Kidney (tissue), 14 donors: ENCODE measurements around the gene RAD23B. TPM values are rescaled to one million over a fixed set of nuclear protein-coding genes. Genes with fewer than 3 reads are reported as not detected.

Source experiments
- DNase-seq, 5 donors: peaks; one replicate each; pipeline ENCODE4 v3.0.0-alpha.2; 2013 to 2020
- FAIRE-seq: peaks from 2 replicates; lab custom pipeline; 2012; peaks lifted over from hg19 to GRCh38; lab: Jason Lieb, UNC
- H3K27ac ChIP-seq, 2 donors: one replicate each; pipeline ENCODE4 v1.7.0; 2013; ENCODE audit warnings: low read depth in 2 of 2, low read length in 2 of 2, inconsistent platforms in 1 of 2
- H3K27me3 ChIP-seq: one replicate; pipeline ENCODE4 v1.7.1; 2013; ENCODE audit warnings: low read length, inconsistent platforms; ENCODE audit not compliant: control insufficient read depth, insufficient read depth
- H3K36me3 ChIP-seq, 3 donors: one replicate each; pipeline versions ENCODE4 v1.7.0 to v1.7.1; 2013; ENCODE audit warnings: low read length in 3 of 3, control low read depth in 1 of 3, inconsistent platforms in 1 of 3; ENCODE audit not compliant: insufficient read depth in 3 of 3, control insufficient read depth in 2 of 3
- H3K4me1 ChIP-seq, 3 donors: one replicate each; pipeline versions ENCODE4 v1.7.0 to v1.7.1; 2013; ENCODE audit warnings: low read length in 3 of 3, inconsistent platforms in 1 of 3, low read depth in 1 of 3; ENCODE audit not compliant: control insufficient read depth in 2 of 3, insufficient read depth in 2 of 3
- H3K4me3 ChIP-seq, 3 donors: one replicate each; pipeline versions ENCODE4 v1.7.0 to v1.8.1; 2013; ENCODE audit warnings: low read length in 3 of 3, control low read depth in 1 of 3, inconsistent platforms in 1 of 3
- H3K9ac ChIP-seq, 3 donors: one replicate each; pipeline versions ENCODE4 v1.7.0 to v1.7.1; 2013; ENCODE audit warnings: low read length in 3 of 3, control low read depth in 1 of 3, inconsistent platforms in 1 of 3
- H3K9me3 ChIP-seq, 3 donors: one replicate each; pipeline versions ENCODE4 v1.7.0 to v1.7.1; 2013; ENCODE audit warnings: low read length in 3 of 3, control low read depth in 1 of 3, inconsistent platforms in 1 of 3; ENCODE audit not compliant: control insufficient read depth in 2 of 3, insufficient read depth in 1 of 3
- intact Hi-C: fragments of 100-400 bp; cut with DNase I; formaldehyde crosslinking; loops from one replicate; pipeline ENCODE4 v1.11.1; 2022
- polyA plus RNA-seq: library from polyadenylated mRNA; stranded (reverse); fragments of 350-450 nt; fragmentation: Illumina TruSeq; extraction: RNeasy Lipid Tissue Mini Kit (QIAGEN cat#74804); gene quantifications from one replicate; pipeline ENCODE4 v1.2.3, GENCODE V29; 2014; ENCODE audit warnings: low read depth, low replicate concordance; ENCODE audit not compliant: insufficient read depth
- total RNA-seq: library from RNA; stranded (reverse); fragmentation: NEBNext Ultra II Directional; extraction: Animal tissue kit (Norgen Biotek cat#: 25700); gene quantifications from one replicate; pipeline ENCODE4 v1.2.1, GENCODE V29; 2021
- TF ChIP-seq, protein P1 (sequence below): IDR thresholded peaks from 3 replicates; pipeline ENCODE4 v1.5.1; 2012; ENCODE audit warnings: mild to moderate bottlenecking, moderate library complexity, borderline replicate concordance; ENCODE audit not compliant: insufficient read depth; ENCODE audit errors: extremely low read depth
- donor health status: control.
- donor health status: control.
- donor health status: control.
- donor health status: control.
- donor health status: control.
- donor health status: DM: yes; HTN: yes; CAD: no.
- donor health status: Normal renal cell carcinoma (clear cell type).

Gene RAD23B
- total and polyA plus RNA-seq, 2 donors from 2014 or later: 40.5 to 76.5 TPM

DNA sequence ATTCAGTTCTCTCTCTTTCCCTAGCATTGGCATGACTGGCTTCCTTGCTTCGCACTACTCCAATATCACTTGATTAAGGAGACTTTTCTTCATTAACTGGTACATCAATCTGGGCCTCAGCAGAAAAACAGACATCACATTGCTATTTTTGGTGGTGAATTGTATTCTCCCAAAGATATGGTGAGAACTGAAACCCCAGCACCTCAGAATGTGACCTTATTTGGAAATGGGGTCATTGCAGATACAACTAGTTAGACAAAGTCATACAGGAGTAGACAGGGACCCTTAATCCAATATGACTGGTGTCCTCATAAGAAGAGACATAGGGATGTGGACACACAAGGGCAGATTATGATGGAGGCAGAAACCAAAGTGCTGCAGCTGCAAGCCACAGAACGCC is 7.5 kb upstream of the RAD23B start:
- DNase-seq: no peak
- H3K4me3 ChIP-seq: no peak overlapping the region

DNA sequence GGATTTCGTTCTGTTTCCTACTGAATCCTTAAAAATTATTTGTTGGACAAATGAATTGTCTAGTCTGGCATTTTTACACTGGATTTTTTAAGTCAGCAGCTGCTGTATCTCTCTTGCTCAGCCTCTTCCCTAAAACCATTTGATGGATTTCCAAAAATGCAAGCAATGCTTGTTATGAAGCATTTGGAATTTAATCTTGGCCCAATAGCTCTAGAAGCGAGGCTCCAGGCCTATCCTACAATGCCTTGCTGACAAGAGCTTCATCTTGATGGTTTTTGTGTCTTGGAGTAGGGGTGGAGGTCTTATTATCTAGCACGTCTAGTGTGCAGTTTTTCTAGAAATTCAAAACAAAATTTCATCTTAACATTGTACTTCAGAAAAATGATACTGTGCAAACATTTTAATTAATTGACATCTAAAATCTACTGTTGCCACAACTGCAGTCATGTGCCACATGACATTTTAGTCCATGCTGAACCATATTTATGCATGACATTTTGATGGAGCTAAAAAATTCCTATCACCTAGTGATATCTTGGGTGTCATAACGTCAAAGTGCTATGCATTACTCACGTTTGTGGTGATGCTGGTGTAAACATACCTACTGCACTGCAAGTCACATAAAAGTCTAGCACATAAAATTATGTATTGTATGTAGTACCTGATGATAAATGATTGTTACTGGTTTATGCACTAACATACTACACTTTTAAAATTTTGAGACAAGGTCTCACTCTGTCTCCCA is 5.9 kb upstream of the RAD23B start:
- DNase-seq (peak in 2 of 5 donors; percentile 11 to 42), FAIRE-seq (no peak)
- Histone ChIP-seq H3K9me3 (no peaks in the 10 kb centered on the region), H3K27me3 (no peaks in the 10 kb centered on the region), H3K9ac (no peak overlapping the region), H3K27ac (no peak overlapping the region), H3K36me3 (no peaks in the 10 kb centered on the region), H3K4me3 (no peak overlapping the region), H3K4me1 (no peaks in the 10 kb centered on the region)
- intact Hi-C loops: no loop called here
- TF ChIP-seq, protein P1, sequence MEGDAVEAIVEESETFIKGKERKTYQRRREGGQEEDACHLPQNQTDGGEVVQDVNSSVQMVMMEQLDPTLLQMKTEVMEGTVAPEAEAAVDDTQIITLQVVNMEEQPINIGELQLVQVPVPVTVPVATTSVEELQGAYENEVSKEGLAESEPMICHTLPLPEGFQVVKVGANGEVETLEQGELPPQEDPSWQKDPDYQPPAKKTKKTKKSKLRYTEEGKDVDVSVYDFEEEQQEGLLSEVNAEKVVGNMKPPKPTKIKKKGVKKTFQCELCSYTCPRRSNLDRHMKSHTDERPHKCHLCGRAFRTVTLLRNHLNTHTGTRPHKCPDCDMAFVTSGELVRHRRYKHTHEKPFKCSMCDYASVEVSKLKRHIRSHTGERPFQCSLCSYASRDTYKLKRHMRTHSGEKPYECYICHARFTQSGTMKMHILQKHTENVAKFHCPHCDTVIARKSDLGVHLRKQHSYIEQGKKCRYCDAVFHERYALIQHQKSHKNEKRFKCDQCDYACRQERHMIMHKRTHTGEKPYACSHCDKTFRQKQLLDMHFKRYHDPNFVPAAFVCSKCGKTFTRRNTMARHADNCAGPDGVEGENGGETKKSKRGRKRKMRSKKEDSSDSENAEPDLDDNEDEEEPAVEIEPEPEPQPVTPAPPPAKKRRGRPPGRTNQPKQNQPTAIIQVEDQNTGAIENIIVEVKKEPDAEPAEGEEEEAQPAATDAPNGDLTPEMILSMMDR: no peak

More for the DNA sequence above, 7.5 kb upstream of the RAD23B start:
- no peaks in the 10 kb centered on the region for H3K27me3 ChIP-seq
- TF ChIP-seq, protein P1: no peak
- no peak overlapping the region for H3K27ac ChIP-seq
- no peaks in the 10 kb centered on the region for H3K9me3 ChIP-seq
- no peak for FAIRE-seq
- no peaks in the 10 kb centered on the region for H3K36me3 ChIP-seq
- intact Hi-C loops: no loop called here
- no peaks in the 10 kb centered on the region for H3K4me1 ChIP-seq
- H3K9ac ChIP-seq: no peak overlapping the region

GRCh38 chr9:107277801-107278200 is 5.3 kb upstream of the RAD23B start:
- H3K9ac ChIP-seq: no peak overlapping the region
- DNase-seq (no peak), FAIRE-seq (no peak)
- TF ChIP-seq, protein P1: no peak
- H3K4me1 ChIP-seq: no peaks in the 10 kb centered on the region
- intact Hi-C loops: no loop called here
- H3K4me3 ChIP-seq: no peak overlapping the region
- H3K27me3 ChIP-seq: no peaks in the 10 kb centered on the region
- no peaks in the 10 kb centered on the region for H3K9me3 ChIP-seq
- H3K36me3 ChIP-seq: no peaks in the 10 kb centered on the region
- no peak overlapping the region for H3K27ac ChIP-seq
